ENCODE results near the gene S100A8. TPM values are rescaled to one million over a fixed set of nuclear protein-coding genes. Genes with fewer than 3 reads are reported as not detected.

Gene S100A8
- polyA plus RNA-seq, 1 experiment = not detected

GRCh38 chr1:153359241-153359640 lies 31.6 kb downstream of the S100A8 start:
- Histone ChIP-seq H3K27ac (ENCODE audit: low read depth, low read length) (no peak overlapping the region), H3K27me3 (ENCODE audit: control insufficient read depth, insufficient read depth, low read length) (peaks cover 3% of the 10 kb centered on the region), H3K4me3 (ENCODE audit: low read depth, low read length) (no peak overlapping the region), H3K9me3 (ENCODE audit: control insufficient read depth, insufficient read depth, low read length) (peaks cover 2% of the 10 kb centered on the region; the same call in 1 of the 2 replicates)
- no peak for TF ChIP-seq CTCF (IDR thresholded peaks at IDR 0.05; ENCODE audit: low read depth, low read length)
- ChIA-PET POLR2A (interaction anchor here (0.6 kb wide), 1 partner anchor 268 kb away, joined by 3 read pairs; the partner anchor contains the start of gene S100A13), CTCF (interaction anchor here (8.5 kb wide), 1 partner anchor 134 kb away, joined by 354 read pairs; no protein-coding TSS in a partner anchor)
- no peak for DNase-seq (ENCODE audit: low read depth, low spot score)

GRCh38 chr1:153358691-153358975 lies 32.2 kb downstream of the S100A8 start:
- POLR2A ChIA-PET = no interaction called here
- TF ChIP-seq CTCF (IDR thresholded peaks at IDR 0.05; ENCODE audit: low read depth, low read length) = no peak
- no peak overlapping the region for H3K4me3 ChIP-seq (ENCODE audit: low read depth, low read length)
- CTCF ChIA-PET = interaction anchor here (8.5 kb wide), 1 partner anchor 134 kb away, joined by 354 read pairs; no protein-coding TSS in a partner anchor
- peaks cover 2% of the 10 kb centered on the region; the same call in 1 of the 2 replicates for H3K9me3 ChIP-seq (ENCODE audit: control insufficient read depth, insufficient read depth, low read length)
- H3K27me3 ChIP-seq (ENCODE audit: control insufficient read depth, insufficient read depth, low read length) = peaks cover 3% of the 10 kb centered on the region
- DNase-seq (ENCODE audit: low read depth, low spot score) = no peak
- H3K27ac ChIP-seq (ENCODE audit: low read depth, low read length) = no peak overlapping the region

- ChIA-PET POLR2A (no interaction called here), CTCF (interaction anchor here (1.6 to 8.5 kb wide), 2 partner anchors 108 to 135 kb away, joined by 3 to 354 read pairs; no protein-coding TSS in a partner anchor)
- no peak for DNase-seq (ENCODE audit: low read depth, low spot score)
- TF ChIP-seq CTCF (IDR thresholded peaks at IDR 0.05; ENCODE audit: low read depth, low read length) = no peak
- Histone ChIP-seq H3K9me3 (ENCODE audit: control insufficient read depth, insufficient read depth, low read length) (peaks cover 2% of the 10 kb centered on the region; the same call in 1 of the 2 replicates), H3K27me3 (ENCODE audit: control insufficient read depth, insufficient read depth, low read length) (peaks cover 4% of the 10 kb centered on the region), H3K27ac (ENCODE audit: low read depth, low read length) (no peak within 1 kb of the TSS), H3K4me3 (ENCODE audit: low read depth, low read length) (no peak within 1 kb of the TSS)
These were observed 32.8 kb downstream of the S100A8 start, which contains the start of gene S100A9 for GRCh38 chr1:153357853-153358690. Gene S100A9 (plus strand): TSS chr1:153357854. CDS start chr1:153358284, 430 bp downstream.

GRCh38 chr1:153357076-153357852 lies 33.6 kb downstream of the S100A8 start:
- CTCF ChIA-PET = interaction anchor here (1.6 to 8.5 kb wide), 2 partner anchors 109 to 136 kb away, joined by 3 to 354 read pairs; no protein-coding TSS in a partner anchor
- Histone ChIP-seq H3K4me3 (ENCODE audit: low read depth, low read length) (no peak overlapping the region), H3K27me3 (ENCODE audit: control insufficient read depth, insufficient read depth, low read length) (peaks cover 5% of the 10 kb centered on the region), H3K27ac (ENCODE audit: low read depth, low read length) (no peak overlapping the region), H3K9me3 (ENCODE audit: control insufficient read depth, insufficient read depth, low read length) (peaks cover 2% of the 10 kb centered on the region; the same call in 1 of the 2 replicates)
- TF ChIP-seq CTCF (IDR thresholded peaks at IDR 0.05; ENCODE audit: low read depth, low read length) = no peak
- DNase-seq (ENCODE audit: low read depth, low spot score) = no peak
- POLR2A ChIA-PET = no interaction called here
